ENCODE results near the gene UQCRQ.

Gene UQCRQ

GRCh38 chr5:132822650-132823480, 43.6 kb upstream of the UQCRQ start:
- DNase-seq (ENCODE audit: low read depth): no peak
- TF ChIP-seq MYC (IDR thresholded peaks at IDR 0.05; ENCODE audit: low read depth, low read length) (no peak), POLR2A (IDR thresholded peaks at IDR 0.05; ENCODE audit: extremely low read depth, insufficient read length) (no peak), CTCF (IDR thresholded peaks at IDR 0.05; ENCODE audit: low read depth, low read length) (no peak)
- TF ChIP-seq, protein P1, sequence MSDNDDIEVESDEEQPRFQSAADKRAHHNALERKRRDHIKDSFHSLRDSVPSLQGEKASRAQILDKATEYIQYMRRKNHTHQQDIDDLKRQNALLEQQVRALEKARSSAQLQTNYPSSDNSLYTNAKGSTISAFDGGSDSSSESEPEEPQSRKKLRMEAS (IDR thresholded peaks at IDR 0.05; ENCODE audit: low read depth, low read length): no peak
- H3K4me3 ChIP-seq (ENCODE audit: low read depth, low read length): no peak overlapping the region

- DNase-seq (ENCODE audit: low read depth): no peak
- TF ChIP-seq CTCF (IDR thresholded peaks at IDR 0.05; ENCODE audit: low read depth, low read length) (no peak), MYC (IDR thresholded peaks at IDR 0.05; ENCODE audit: low read depth, low read length) (no peak), POLR2A (IDR thresholded peaks at IDR 0.05; ENCODE audit: extremely low read depth, insufficient read length) (no peak)
- TF ChIP-seq, protein P1 (IDR thresholded peaks at IDR 0.05; ENCODE audit: low read depth, low read length): no peak
- no peak overlapping the region for H3K4me3 ChIP-seq (ENCODE audit: low read depth, low read length)
Measured at GRCh38 chr5:132823481-132824050, 42.9 kb upstream of the UQCRQ start.

DNA sequence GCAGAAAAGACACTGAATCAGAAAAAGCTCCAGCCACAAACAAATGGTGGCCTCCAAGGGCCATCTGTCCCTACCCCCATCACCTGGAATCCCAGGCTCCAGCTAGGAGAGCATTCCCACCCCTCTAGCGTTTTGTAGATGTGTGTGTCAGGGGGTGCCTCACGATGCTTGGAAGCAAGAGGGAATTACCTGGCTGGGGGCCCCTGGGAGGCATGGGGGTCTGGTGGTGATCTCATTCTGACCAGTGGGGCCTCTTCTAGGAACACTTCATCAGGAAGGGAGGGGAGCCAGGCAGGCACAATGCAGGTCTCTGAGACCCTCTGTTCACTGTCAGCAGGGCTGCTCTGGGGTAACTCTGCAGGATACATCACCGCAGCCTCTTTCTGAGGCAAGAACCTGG, 42.0 kb upstream of the UQCRQ start:
- H3K4me3 ChIP-seq (ENCODE audit: low read depth, low read length): no peak overlapping the region
- TF ChIP-seq POLR2A (IDR thresholded peaks at IDR 0.05; ENCODE audit: extremely low read depth, insufficient read length) (no peak), CTCF (IDR thresholded peaks at IDR 0.05; ENCODE audit: low read depth, low read length) (no peak), MYC (IDR thresholded peaks at IDR 0.05; ENCODE audit: low read depth, low read length) (no peak)
- DNase-seq (ENCODE audit: low read depth): no peak

GRCh38 chr5:132825033-132825833, 41.2 kb upstream of the UQCRQ start:
- DNase-seq (ENCODE audit: low read depth): no peak
- TF ChIP-seq POLR2A (IDR thresholded peaks at IDR 0.05; ENCODE audit: extremely low read depth, insufficient read length): no peak
- TF ChIP-seq, protein P1 (IDR thresholded peaks at IDR 0.05; ENCODE audit: low read depth, low read length): no peak
- TF ChIP-seq CTCF (IDR thresholded peaks at IDR 0.05; ENCODE audit: low read depth, low read length): no peak
- TF ChIP-seq MYC (IDR thresholded peaks at IDR 0.05; ENCODE audit: low read depth, low read length): no peak
- H3K4me3 ChIP-seq (ENCODE audit: low read depth, low read length): no peak overlapping the region

- no peak for DNase-seq (ENCODE audit: low read depth)
- TF ChIP-seq MYC (IDR thresholded peaks at IDR 0.05; ENCODE audit: low read depth, low read length) (no peak), CTCF (IDR thresholded peaks at IDR 0.05; ENCODE audit: low read depth, low read length) (no peak), POLR2A (IDR thresholded peaks at IDR 0.05; ENCODE audit: extremely low read depth, insufficient read length) (no peak)
- TF ChIP-seq, protein P1 (IDR thresholded peaks at IDR 0.05; ENCODE audit: low read depth, low read length): no peak
- H3K4me3 ChIP-seq (ENCODE audit: low read depth, low read length): no peak overlapping the region
Measured at GRCh38 chr5:132825834-132826391, 40.5 kb upstream of the UQCRQ start.
